ENCODE results near the gene TRPM3. TPM values are rescaled to one million over a fixed set of nuclear protein-coding genes. Genes with fewer than 3 reads are reported as not detected.

The TRPM3 gene
- total RNA-seq, 2 donors from 2014 or later: not detected

- H3K4me1 Mint-ChIP-seq: no peaks in the 10 kb centered on the region
- ATAC-seq (replicated peaks): no peak
- no peak overlapping the region for H3K4me3 Mint-ChIP-seq
- no peaks in the 10 kb centered on the region for H3K27me3 Mint-ChIP-seq
- H3K36me3 Mint-ChIP-seq (ENCODE audit: low read depth): no peaks in the 10 kb centered on the region
- H3K9me3 Mint-ChIP-seq: no peaks in the 10 kb centered on the region
- no peak overlapping the region for H3K27ac Mint-ChIP-seq
Observed at GRCh38 chr9:70534471-70534870, 587.0 kb downstream of the TRPM3 start.

GRCh38 chr9:70534061-70534460 lies 587.4 kb downstream of the TRPM3 start:
- no peaks in the 10 kb centered on the region for H3K9me3 Mint-ChIP-seq

GRCh38 chr9:70533492-70533891 lies 587.9 kb downstream of the TRPM3 start:
- no peaks in the 10 kb centered on the region for H3K27me3 Mint-ChIP-seq
- no peak overlapping the region for H3K27ac Mint-ChIP-seq
- no peaks in the 10 kb centered on the region for H3K4me1 Mint-ChIP-seq

More at GRCh38 chr9:70534061-70534460, 587.4 kb downstream of the TRPM3 start:
- no peaks in the 10 kb centered on the region for H3K36me3 Mint-ChIP-seq (ENCODE audit: low read depth)
- no peaks in the 10 kb centered on the region for H3K4me1 Mint-ChIP-seq
- H3K4me3 Mint-ChIP-seq: no peak overlapping the region
- no peaks in the 10 kb centered on the region for H3K27me3 Mint-ChIP-seq
- H3K27ac Mint-ChIP-seq: no peak overlapping the region
- no peak for ATAC-seq (replicated peaks)

GRCh38 chr9:70532716-70533115 lies 588.7 kb downstream of the TRPM3 start:
- Mint-ChIP-seq H3K36me3 (ENCODE audit: low read depth) (no peaks in the 10 kb centered on the region), H3K27me3 (no peaks in the 10 kb centered on the region), H3K4me1 (no peaks in the 10 kb centered on the region), H3K27ac (no peak overlapping the region), H3K4me3 (no peak overlapping the region), H3K9me3 (no peaks in the 10 kb centered on the region)
- no peak for ATAC-seq (replicated peaks)

More at GRCh38 chr9:70533492-70533891, 587.9 kb downstream of the TRPM3 start:
- H3K36me3 Mint-ChIP-seq (ENCODE audit: low read depth): no peaks in the 10 kb centered on the region
- no peak for ATAC-seq (replicated peaks)
- no peaks in the 10 kb centered on the region for H3K9me3 Mint-ChIP-seq
- H3K4me3 Mint-ChIP-seq: no peak overlapping the region

- Mint-ChIP-seq H3K36me3 (ENCODE audit: low read depth) (no peaks in the 10 kb centered on the region), H3K27me3 (no peaks in the 10 kb centered on the region), H3K9me3 (no peaks in the 10 kb centered on the region), H3K4me3 (no peak overlapping the region), H3K27ac (no peak overlapping the region), H3K4me1 (no peaks in the 10 kb centered on the region)
- ATAC-seq (replicated peaks): no peak
Observed at GRCh38 chr9:70531311-70531710, 590.1 kb downstream of the TRPM3 start.

- Mint-ChIP-seq H3K27me3 (no peaks in the 10 kb centered on the region), H3K9me3 (no peaks in the 10 kb centered on the region)
Observed at GRCh38 chr9:70530716-70531115, 590.7 kb downstream of the TRPM3 start.

GRCh38 chr9:70529833-70530232 lies 591.6 kb downstream of the TRPM3 start:
- Mint-ChIP-seq H3K4me3 (no peak overlapping the region), H3K4me1 (peaks cover 7% of the 10 kb centered on the region), H3K9me3 (peaks cover 8% of the 10 kb centered on the region), H3K27me3 (no peaks in the 10 kb centered on the region), H3K27ac (no peak overlapping the region), H3K36me3 (ENCODE audit: low read depth) (no peaks in the 10 kb centered on the region)
- ATAC-seq (replicated peaks): no peak

More at GRCh38 chr9:70530716-70531115, 590.7 kb downstream of the TRPM3 start:
- no peak for ATAC-seq (replicated peaks)
- H3K27ac Mint-ChIP-seq: no peak overlapping the region
- H3K36me3 Mint-ChIP-seq (ENCODE audit: low read depth): no peaks in the 10 kb centered on the region
- no peak overlapping the region for H3K4me3 Mint-ChIP-seq
- peaks cover under 1% of the 10 kb centered on the region for H3K4me1 Mint-ChIP-seq

GRCh38 chr9:70529377-70529776 lies 592.0 kb downstream of the TRPM3 start:
- no peaks in the 10 kb centered on the region for H3K36me3 Mint-ChIP-seq (ENCODE audit: low read depth)
- H3K4me1 Mint-ChIP-seq: peaks cover 7% of the 10 kb centered on the region
- ATAC-seq (replicated peaks): peak; percentile 54
- no peak overlapping the region for H3K4me3 Mint-ChIP-seq
- H3K27me3 Mint-ChIP-seq: no peaks in the 10 kb centered on the region
- no peak overlapping the region for H3K27ac Mint-ChIP-seq
- H3K9me3 Mint-ChIP-seq: peaks cover 10% of the 10 kb centered on the region

GRCh38 chr9:70526902-70527301 lies 594.5 kb downstream of the TRPM3 start:
- H3K4me1 Mint-ChIP-seq: peaks cover 12% of the 10 kb centered on the region
- no peaks in the 10 kb centered on the region for H3K36me3 Mint-ChIP-seq (ENCODE audit: low read depth)
- ATAC-seq (replicated peaks): no peak
- H3K27ac Mint-ChIP-seq: no peak overlapping the region
- H3K9me3 Mint-ChIP-seq: peaks cover 10% of the 10 kb centered on the region
- no peaks in the 10 kb centered on the region for H3K27me3 Mint-ChIP-seq
- no peak overlapping the region for H3K4me3 Mint-ChIP-seq

- H3K9me3 Mint-ChIP-seq: peaks cover 10% of the 10 kb centered on the region
- H3K4me1 Mint-ChIP-seq: peaks cover 13% of the 10 kb centered on the region
- H3K27ac Mint-ChIP-seq: peak overlapping the region; percentile 30
- no peaks in the 10 kb centered on the region for H3K36me3 Mint-ChIP-seq (ENCODE audit: low read depth)
- ATAC-seq (replicated peaks): peak; percentile 84
- peak overlapping the region; percentile 41 for H3K4me3 Mint-ChIP-seq
- no peaks in the 10 kb centered on the region for H3K27me3 Mint-ChIP-seq
Observed at GRCh38 chr9:70525519-70525918, 595.9 kb downstream of the TRPM3 start.

- Mint-ChIP-seq H3K9me3 (peaks cover 4% of the 10 kb centered on the region), H3K4me1 (peaks cover 17% of the 10 kb centered on the region), H3K27me3 (no peaks in the 10 kb centered on the region), H3K27ac (peak overlapping the region; percentile 81), H3K36me3 (ENCODE audit: low read depth) (no peaks in the 10 kb centered on the region), H3K4me3 (peak overlapping the region; percentile 71)
- ATAC-seq (replicated peaks): peak; percentile 94
Observed at GRCh38 chr9:70519912-70520724, 601.3 kb downstream of the TRPM3 start.

- Mint-ChIP-seq H3K27me3 (no peaks in the 10 kb centered on the region), H3K27ac (no peak overlapping the region)
- ATAC-seq (replicated peaks): no peak
Observed at GRCh38 chr9:70517926-70518610, 603.4 kb downstream of the TRPM3 start.

GRCh38 chr9:70514273-70514672 lies 607.1 kb downstream of the TRPM3 start:
- H3K27ac Mint-ChIP-seq: peak overlapping the region; percentile 36
- H3K27me3 Mint-ChIP-seq: no peaks in the 10 kb centered on the region
- no peak overlapping the region for H3K4me3 Mint-ChIP-seq
- H3K4me1 Mint-ChIP-seq: peaks cover 5% of the 10 kb centered on the region
- ATAC-seq (replicated peaks): no peak
- no peaks in the 10 kb centered on the region for H3K9me3 Mint-ChIP-seq
- no peaks in the 10 kb centered on the region for H3K36me3 Mint-ChIP-seq (ENCODE audit: low read depth)

More at GRCh38 chr9:70517926-70518610, 603.4 kb downstream of the TRPM3 start:
- H3K4me1 Mint-ChIP-seq: peaks cover 16% of the 10 kb centered on the region
- no peaks in the 10 kb centered on the region for H3K9me3 Mint-ChIP-seq
- H3K36me3 Mint-ChIP-seq (ENCODE audit: low read depth): no peaks in the 10 kb centered on the region
- H3K4me3 Mint-ChIP-seq: no peak overlapping the region

- Mint-ChIP-seq H3K27me3 (no peaks in the 10 kb centered on the region), H3K36me3 (ENCODE audit: low read depth) (no peaks in the 10 kb centered on the region), H3K4me3 (no peak overlapping the region), H3K27ac (no peak overlapping the region), H3K4me1 (no peaks in the 10 kb centered on the region), H3K9me3 (no peaks in the 10 kb centered on the region)
- no peak for ATAC-seq (replicated peaks)
Observed at GRCh38 chr9:70511858-70512257, 609.6 kb downstream of the TRPM3 start.

All from activated T-helper 17 cell treated with anti-CD3 and anti-CD28 coated beads, Interleukin-2, amount 50 U/mL, for 72 hours (primary cell).